Stimulated activated CD4-positive, alpha-beta T cell treated with anti-CD3 and anti-CD28 coated beads, Interleukin-4, amount 100 ng/mL, for 48 hours (primary cell): ENCODE measurements around the gene LSM8.
"Not testable (repeated sequence)": the region's sequence is repeated elsewhere in the genome, so short reads cannot be mapped to it uniquely, and the experiment has no call there.

Experiments used
- DNase-seq, 2 donors: peaks; one replicate each; pipeline ENCODE4 v3.0.0-alpha.2; 2020; ENCODE audit warnings: low read depth in 2 of 2

The LSM8 gene

DNA sequence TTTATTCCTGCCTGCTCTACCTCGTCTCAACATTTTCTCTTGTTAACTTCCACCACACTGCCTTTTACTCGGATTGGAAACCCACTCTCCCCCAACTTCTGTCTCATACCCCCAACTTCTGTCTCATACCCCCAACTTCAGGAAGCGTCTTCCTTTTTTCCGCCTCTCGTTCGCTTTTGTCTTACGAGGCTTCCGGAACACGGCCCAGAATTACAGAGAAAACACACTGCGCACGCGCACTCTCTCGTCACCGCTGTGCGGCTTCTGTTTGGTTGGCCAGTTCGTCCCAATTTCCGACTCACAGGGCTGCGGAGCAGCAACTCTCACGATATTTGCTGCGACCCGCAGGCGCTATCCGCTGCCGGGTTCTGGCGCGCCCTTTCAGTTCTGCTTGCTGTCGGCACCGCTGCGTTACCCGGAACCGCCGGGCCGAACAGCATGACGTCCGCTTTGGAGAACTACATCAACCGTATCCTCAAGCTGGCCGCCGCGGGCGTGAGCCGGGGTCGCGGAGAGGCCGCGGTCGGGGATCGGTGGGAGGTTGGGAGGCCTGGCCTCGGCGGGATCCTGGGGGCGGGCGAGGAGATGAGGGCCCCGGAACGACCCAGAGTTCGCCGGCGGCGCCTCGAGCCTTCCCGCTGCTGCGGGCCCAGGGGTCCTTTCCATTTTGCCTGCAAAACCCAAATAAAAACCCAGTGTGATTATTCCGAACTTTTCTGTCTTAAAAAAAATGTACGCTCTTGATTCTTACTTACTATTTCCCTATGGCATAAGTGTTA is at the start of gene LSM8:
LSM8 (plus strand) TSS at position 379 of the 779 bp plus-strand sequence; CDS start at position 439, 60 bp downstream.
- peak; percentile 89 to 93 for DNase-seq

- not testable (repeated sequence) for DNase-seq
These were observed 49.5 kb upstream of the LSM8 start for GRCh38 chr7:118134420-118134819.

DNA sequence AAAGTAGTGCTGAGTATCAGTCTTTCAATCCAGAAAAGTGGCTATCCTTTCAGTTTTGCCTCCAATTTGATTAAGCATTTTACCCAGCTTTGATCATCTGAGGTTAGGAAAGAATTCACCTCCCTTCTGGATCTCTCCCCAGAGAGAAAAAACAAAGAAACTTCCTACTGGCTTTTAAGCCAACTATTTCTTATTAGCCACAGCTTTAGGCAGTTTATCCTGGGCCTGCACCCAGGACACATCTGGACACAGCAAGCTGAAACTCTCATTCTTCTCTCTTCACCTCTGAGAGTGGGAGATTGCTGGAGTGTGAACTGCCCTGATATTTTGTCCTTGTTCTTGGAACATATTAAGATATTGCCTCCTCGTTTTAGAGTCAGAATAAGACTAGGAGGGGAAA is 43.5 kb upstream of the LSM8 start:
- no peak for DNase-seq

GRCh38 chr7:118142012-118142411 is 42.0 kb upstream of the LSM8 start:
- DNase-seq, result no peak

DNA sequence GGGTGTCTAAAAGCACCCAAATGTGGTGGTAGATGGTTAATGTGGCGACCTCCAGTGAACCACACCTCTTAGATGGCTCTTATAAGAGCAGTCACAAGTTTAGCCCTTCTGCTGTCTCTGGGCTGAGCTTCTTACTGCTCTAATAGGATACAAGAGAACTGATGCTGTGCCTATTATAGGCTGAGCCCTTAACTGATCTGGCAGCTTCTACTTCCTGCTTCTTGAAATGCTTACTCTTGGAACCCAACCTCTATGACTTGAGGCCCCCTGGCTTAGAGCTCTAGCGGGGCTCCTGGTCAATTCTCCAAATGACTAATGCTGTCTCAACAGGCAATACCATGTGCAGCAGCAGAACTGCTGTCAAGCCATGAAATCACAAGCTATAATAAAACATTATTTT is 35.0 kb upstream of the LSM8 start:
- DNase-seq, result no peak

GRCh38 chr7:118149394-118149793 is 34.6 kb upstream of the LSM8 start:
- no peak for DNase-seq

DNA sequence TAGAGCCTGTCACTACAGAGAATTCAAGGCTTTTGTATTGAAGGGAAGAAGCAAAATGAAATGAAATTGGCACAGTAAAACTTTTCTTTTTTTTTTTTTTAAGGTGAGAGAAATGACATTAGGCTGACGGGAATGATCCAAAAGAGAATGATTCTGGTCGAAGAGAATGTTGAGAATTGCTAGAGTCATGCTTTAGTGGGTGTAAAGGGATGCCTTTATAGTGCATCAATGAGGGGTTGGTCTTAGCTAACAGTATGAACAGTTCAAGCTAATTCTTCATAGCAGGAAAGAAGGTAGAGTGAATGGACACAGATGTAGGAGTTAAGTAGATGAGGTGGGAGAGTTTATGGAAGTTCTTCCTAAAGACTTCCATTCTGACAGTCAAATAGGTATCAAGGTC is 32.3 kb upstream of the LSM8 start:
- no peak for DNase-seq

DNA sequence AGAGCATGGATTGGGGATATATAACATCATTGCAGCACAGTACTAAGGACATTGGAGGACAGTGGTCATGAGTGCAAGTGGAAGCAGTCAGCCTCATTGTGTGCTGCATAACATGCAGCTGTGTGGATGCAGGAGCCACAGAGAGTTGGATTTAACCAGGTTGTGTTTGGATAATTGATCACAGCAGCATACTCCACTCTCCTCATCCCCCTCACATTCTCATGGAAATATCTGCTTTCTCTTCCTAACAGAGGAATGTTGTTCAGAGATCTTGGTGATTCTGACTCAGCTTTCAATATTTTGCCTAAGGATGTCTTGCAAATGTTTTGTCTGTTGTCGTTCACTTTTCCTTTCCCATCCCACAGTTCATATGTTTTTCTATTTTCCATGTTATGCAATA is 31.8 kb upstream of the LSM8 start:
- no peak for DNase-seq

GRCh38 chr7:118152654-118153053 is 31.3 kb upstream of the LSM8 start:
- DNase-seq, result no peak

DNA sequence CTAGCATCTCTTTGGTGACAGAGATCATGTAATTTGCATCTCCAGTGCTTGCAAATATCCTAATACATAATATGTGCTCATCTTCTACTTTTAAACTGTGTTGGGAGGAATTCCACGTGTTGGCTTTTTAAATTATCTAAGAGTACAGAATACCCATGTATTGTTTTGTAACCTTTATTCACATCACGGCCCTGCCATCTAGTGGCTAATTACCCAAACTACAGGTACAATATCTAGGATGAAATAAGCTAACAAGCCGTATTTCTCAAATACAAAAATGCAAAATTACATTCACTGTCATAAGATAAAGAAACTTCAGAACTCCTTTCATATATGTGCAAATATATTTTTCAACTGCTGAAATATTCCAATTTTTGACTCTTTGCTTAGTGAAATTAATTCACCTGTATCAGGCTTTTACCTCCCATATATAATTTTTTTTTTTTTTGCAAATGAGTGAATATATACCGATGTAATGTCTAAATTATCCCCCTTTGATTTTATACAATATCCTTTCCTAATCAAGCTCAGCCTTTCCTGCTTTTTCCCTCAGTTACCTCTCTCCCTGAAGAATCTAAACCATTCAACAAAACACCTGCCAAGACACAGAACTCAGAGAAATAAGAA is 30.3 kb upstream of the LSM8 start:
- DNase-seq, result peak in 1 of 2 donors; percentile 3

DNA sequence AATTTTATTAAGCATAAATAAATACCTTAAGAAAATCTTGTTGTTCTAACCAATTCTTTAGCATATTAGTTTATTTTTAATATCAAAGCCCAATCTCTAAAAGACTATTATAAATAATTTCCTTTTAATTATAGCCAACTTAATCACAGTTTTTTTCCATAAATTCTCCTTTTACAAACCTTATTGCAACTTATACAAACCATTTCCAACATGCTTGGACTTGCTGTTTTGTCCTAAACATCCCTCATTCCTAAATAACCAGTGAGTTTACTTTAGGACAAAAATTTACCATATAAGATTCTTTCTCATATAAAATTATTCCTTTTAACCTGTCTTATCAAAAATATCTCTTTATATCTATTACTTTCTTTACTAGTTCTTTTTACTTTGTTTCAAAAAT is 25.2 kb upstream of the LSM8 start:
- no peak for DNase-seq

DNA sequence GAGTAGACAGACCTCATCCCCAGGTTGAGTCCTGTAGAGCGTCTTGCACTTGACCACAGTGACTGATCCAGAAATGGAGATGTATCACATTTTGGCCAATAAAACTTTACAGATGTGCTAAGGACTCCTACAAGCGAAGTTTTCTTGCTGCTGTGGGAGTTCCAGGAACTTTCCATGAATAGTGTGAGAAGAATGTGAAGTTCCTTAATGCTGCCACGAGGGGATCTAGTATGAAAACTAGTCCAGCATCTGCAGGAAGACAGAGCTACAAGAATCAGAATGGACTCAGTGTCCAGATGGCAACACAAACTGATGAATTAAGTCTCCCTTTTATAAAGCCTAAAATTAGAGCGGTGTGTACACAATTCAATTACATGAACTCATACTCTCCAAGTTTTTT is 14.8 kb upstream of the LSM8 start:
- DNase-seq, result no peak

GRCh38 chr7:118175740-118176139 is 8.2 kb upstream of the LSM8 start:
- DNase-seq, result no peak

GRCh38 chr7:118179191-118179590 is 4.8 kb upstream of the LSM8 start:
- no peak for DNase-seq

- no peak for DNase-seq
These were observed 1.2 kb upstream of the LSM8 start for GRCh38 chr7:118182593-118183427.

DNA sequence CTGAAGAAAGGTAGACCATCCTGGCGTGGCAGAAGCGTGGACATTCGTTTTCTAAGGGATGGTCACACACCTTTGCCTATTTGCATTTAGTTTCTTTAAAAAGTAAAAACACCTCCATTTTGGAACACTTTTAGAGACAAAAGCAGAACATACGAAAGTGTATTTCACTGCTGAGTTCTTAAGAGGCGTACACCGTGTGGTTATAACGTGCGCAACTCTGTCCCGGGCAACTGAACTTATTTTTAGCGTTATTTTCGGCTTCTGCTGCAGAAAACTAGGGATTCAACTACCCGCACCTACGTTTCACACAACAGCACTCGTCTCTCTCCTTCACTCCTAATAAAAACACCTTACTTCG is 557 bp upstream of the LSM8 start:
- no peak for DNase-seq

GRCh38 chr7:118184565-118184940 is 589 bp downstream of the LSM8 start:
- no peak for DNase-seq

GRCh38 chr7:118185163-118185860 is 1.3 kb downstream of the LSM8 start:
- DNase-seq, result no peak

DNA sequence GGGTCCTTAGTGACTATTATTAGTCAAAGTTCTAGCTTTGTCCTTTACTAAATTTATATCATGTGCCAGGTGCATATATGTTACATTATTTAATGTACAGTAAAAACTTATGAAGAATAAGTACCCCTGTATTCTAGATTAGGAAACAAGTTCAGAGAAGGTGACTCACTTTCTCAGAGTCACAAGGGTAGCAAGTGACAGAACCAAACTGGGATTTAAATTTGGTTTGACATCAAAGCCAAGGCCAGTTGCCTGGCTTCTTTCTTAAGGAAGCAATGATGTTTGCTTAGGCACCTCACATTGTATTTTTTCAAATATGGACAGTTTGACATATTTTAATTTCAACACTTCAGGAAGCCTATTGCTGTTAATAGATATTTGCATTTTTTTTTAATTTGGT is 2.5 kb downstream of the LSM8 start:
- no peak for DNase-seq

- DNase-seq, result no peak
These were observed 10.6 kb downstream of the LSM8 start for GRCh38 chr7:118194571-118194970.

DNA sequence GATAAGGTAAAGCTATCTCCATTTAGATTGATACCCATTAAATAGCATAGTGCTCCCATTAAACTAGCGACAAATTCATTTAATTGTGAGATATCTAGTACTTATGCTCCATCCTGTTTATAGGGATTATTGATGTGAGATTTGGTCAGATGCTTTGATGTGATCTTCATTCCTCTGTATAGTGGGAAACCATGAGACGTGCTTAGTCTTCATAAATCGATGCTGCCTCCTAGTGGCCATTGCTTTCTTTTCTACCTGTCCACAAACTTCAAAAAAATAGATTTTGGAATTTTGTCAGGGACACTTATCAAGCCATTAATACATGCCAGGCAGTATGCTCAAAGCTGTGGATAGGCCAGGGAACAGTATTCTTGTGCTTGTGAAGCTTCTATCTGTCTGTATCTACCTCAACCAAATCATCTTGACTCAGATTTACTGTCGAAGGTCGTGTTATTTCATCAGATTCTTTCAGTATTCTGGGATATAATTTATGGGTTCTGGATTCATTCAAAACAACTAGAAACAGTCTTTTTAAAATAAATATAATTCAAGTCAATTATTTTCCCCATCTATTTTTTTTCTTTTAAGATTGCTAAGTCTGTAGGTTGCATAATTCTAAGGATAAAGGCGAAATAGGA is 12.0 kb downstream of the LSM8 start:
- peak; percentile 21 to 49 for DNase-seq

GRCh38 chr7:118202061-118202460 is 18.1 kb downstream of the LSM8 start:
- DNase-seq, result no peak
